ENCODE measurements around the gene NKG7. TPM values are rescaled to one million over a fixed set of nuclear protein-coding genes. Genes with fewer than 3 reads are reported as not detected.

NKG7 gene
- total and polyA plus RNA-seq, 2 experiments from 2014 or later = not detected

DNA sequence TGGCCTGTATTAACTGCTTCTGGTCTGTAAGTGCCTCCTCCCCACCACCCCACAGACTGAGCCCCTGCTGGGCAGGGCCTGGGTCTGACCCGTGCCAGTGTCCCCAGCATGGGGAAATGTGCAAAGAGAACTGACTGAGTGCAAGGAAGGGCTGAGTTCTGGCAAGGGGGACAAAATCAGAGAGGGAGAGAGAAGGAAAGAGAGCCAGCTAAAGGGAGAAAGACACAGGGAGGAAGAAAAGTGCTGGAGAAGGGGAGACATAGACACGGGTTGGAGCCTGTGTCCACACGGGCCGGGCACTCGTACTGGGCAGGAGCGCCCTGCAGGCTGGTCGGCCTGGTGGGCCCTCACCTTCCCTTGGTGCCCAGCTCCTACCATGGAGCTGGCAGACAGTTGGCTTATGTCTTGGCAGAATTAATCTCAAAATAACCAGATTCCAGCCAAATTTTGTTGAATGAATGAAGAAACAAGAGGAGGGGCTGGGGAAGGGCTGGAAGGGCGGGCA, 1.2 kb downstream of the NKG7 start:
- H3K27ac ChIP-seq = no peak overlapping the region
- no peak overlapping the region for H3K4me2 ChIP-seq
- TF ChIP-seq EZH2 (IDR thresholded peaks at IDR 0.05; ENCODE audit: borderline replicate concordance) (no peak), EZH2phosphoT487 (IDR thresholded peaks at IDR 0.05; ENCODE audit: low read depth, severe bottlenecking, unreplicated experiment) (no peak)
- TF ChIP-seq, protein P1, sequence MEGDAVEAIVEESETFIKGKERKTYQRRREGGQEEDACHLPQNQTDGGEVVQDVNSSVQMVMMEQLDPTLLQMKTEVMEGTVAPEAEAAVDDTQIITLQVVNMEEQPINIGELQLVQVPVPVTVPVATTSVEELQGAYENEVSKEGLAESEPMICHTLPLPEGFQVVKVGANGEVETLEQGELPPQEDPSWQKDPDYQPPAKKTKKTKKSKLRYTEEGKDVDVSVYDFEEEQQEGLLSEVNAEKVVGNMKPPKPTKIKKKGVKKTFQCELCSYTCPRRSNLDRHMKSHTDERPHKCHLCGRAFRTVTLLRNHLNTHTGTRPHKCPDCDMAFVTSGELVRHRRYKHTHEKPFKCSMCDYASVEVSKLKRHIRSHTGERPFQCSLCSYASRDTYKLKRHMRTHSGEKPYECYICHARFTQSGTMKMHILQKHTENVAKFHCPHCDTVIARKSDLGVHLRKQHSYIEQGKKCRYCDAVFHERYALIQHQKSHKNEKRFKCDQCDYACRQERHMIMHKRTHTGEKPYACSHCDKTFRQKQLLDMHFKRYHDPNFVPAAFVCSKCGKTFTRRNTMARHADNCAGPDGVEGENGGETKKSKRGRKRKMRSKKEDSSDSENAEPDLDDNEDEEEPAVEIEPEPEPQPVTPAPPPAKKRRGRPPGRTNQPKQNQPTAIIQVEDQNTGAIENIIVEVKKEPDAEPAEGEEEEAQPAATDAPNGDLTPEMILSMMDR (IDR thresholded peaks at IDR 0.05; ENCODE audit: poor library complexity) = no peak
- H2AFZ ChIP-seq = no peak overlapping the region
- no peak for DNase-seq (ENCODE audit: low spot score)
- 90% methylated on average over 8 of the region's 8 CpGs for WGBS (ENCODE audit: low lambda C conversion rate, missing lambda C conversion rate)
- no peaks in the 10 kb centered on the region for H3K27me3 ChIP-seq
- H3K4me1 ChIP-seq (ENCODE audit: insufficient read depth) = peaks cover 7% of the 10 kb centered on the region
- no peaks in the 10 kb centered on the region for H3K36me3 ChIP-seq (replicated peaks; ENCODE audit: insufficient read depth, low read depth)
- no peaks in the 10 kb centered on the region for H3K9me3 ChIP-seq (ENCODE audit: low read depth)
- H3K4me3 ChIP-seq = no peak overlapping the region
- H3K9me2 ChIP-seq (replicated peaks; ENCODE audit: insufficient read depth) = no peaks in the 10 kb centered on the region
- no peaks in the 10 kb centered on the region for H4K20me1 ChIP-seq (ENCODE audit: insufficient read depth, poor library complexity, severe bottlenecking)
- no peaks in the 10 kb centered on the region for H3K79me2 ChIP-seq

GRCh38 chr19:51370230-51370629, 2.2 kb downstream of the NKG7 start:
- Histone ChIP-seq H3K36me3 (replicated peaks; ENCODE audit: insufficient read depth, low read depth) (no peaks in the 10 kb centered on the region), H2AFZ (no peak overlapping the region), H3K9me3 (ENCODE audit: low read depth) (no peaks in the 10 kb centered on the region), H3K4me1 (ENCODE audit: insufficient read depth) (peaks cover 8% of the 10 kb centered on the region), H3K79me2 (peaks cover 5% of the 10 kb centered on the region), H3K4me2 (no peak overlapping the region), H4K20me1 (ENCODE audit: insufficient read depth, poor library complexity, severe bottlenecking) (no peaks in the 10 kb centered on the region), H3K9me2 (replicated peaks; ENCODE audit: insufficient read depth) (no peaks in the 10 kb centered on the region), H3K27me3 (no peaks in the 10 kb centered on the region), H3K4me3 (no peak overlapping the region), H3K27ac (no peak overlapping the region)
- no peak for TF ChIP-seq EZH2phosphoT487 (IDR thresholded peaks at IDR 0.05; ENCODE audit: low read depth, severe bottlenecking, unreplicated experiment)
- no peak for TF ChIP-seq EZH2 (IDR thresholded peaks at IDR 0.05; ENCODE audit: borderline replicate concordance)
- TF ChIP-seq, protein P1 (IDR thresholded peaks at IDR 0.05; ENCODE audit: poor library complexity) = no peak
- 86% methylated on average over 4 of the region's 4 CpGs for WGBS (ENCODE audit: low lambda C conversion rate, missing lambda C conversion rate)
- DNase-seq (ENCODE audit: low spot score) = no peak

GRCh38 chr19:51368366-51369282, 3.8 kb downstream of the NKG7 start, which contains the start of gene CLDND2:
TSS of gene CLDND2 (minus strand) at chr19:51369003. CDS start at chr19:51368577, 426 bp downstream.
- H3K4me1 ChIP-seq (ENCODE audit: insufficient read depth) = peaks cover 24% of the 10 kb centered on the region
- DNase-seq (ENCODE audit: low spot score) = no peak
- peak within 1 kb of the TSS; percentile 35 for H3K4me3 ChIP-seq
- H4K20me1 ChIP-seq (ENCODE audit: insufficient read depth, poor library complexity, severe bottlenecking) = no peaks in the 10 kb centered on the region
- no peak for TF ChIP-seq EZH2 (IDR thresholded peaks at IDR 0.05; ENCODE audit: borderline replicate concordance)
- no peak for TF ChIP-seq EZH2phosphoT487 (IDR thresholded peaks at IDR 0.05; ENCODE audit: low read depth, severe bottlenecking, unreplicated experiment)
- TF ChIP-seq, protein P1 (IDR thresholded peaks at IDR 0.05; ENCODE audit: poor library complexity) = no peak
- WGBS (ENCODE audit: low lambda C conversion rate, missing lambda C conversion rate) = 73% methylated on average over 20 of the region's 23 CpGs
- H3K27me3 ChIP-seq = no peaks in the 10 kb centered on the region
- peak within 1 kb of the TSS; percentile 51 for H2AFZ ChIP-seq
- H3K9me2 ChIP-seq (replicated peaks; ENCODE audit: insufficient read depth) = no peaks in the 10 kb centered on the region
- H3K79me2 ChIP-seq = peaks cover 19% of the 10 kb centered on the region
- H3K27ac ChIP-seq = peak within 1 kb of the TSS; percentile 86
- H3K36me3 ChIP-seq (replicated peaks; ENCODE audit: insufficient read depth, low read depth) = no peaks in the 10 kb centered on the region
- H3K9me3 ChIP-seq (ENCODE audit: low read depth) = no peaks in the 10 kb centered on the region
- H3K4me2 ChIP-seq = peak within 1 kb of the TSS; percentile 89
